Type B pancreatic cell (in vitro differentiated cells): Measurements from ENCODE around the gene C1orf35. TPM values are rescaled to one million over a fixed set of nuclear protein-coding genes. Genes with fewer than 3 reads are reported as not detected.

Experiments used
- DNase-seq: peaks from one replicate; pipeline ENCODE4 v3.0.0; 2021; ENCODE audit warnings: mixed read lengths; ENCODE audit not compliant: unreplicated experiment; ENCODE audit errors: extremely low spot score
- H3K27ac Mint-ChIP-seq: 2 replicates; pipeline ENCODE4 v1.8.0; 2021; ENCODE audit warnings: mild to moderate bottlenecking, mixed read lengths
- H3K27me3 Mint-ChIP-seq: 2 replicates; pipeline ENCODE4 v1.8.0; 2021; ENCODE audit warnings: mixed read lengths
- H3K36me3 Mint-ChIP-seq: 2 replicates; pipeline ENCODE4 v1.8.0; 2021; ENCODE audit warnings: mixed read lengths
- H3K4me1 Mint-ChIP-seq: one replicate; pipeline ENCODE4 v1.8.0; 2021; ENCODE audit warnings: mixed read lengths; ENCODE audit not compliant: unreplicated experiment
- H3K4me3 Mint-ChIP-seq: 2 replicates; pipeline ENCODE4 v1.8.0; 2021; ENCODE audit warnings: mild to moderate bottlenecking, mixed read lengths
- H3K9me3 Mint-ChIP-seq: 2 replicates; pipeline ENCODE4 v1.8.0; 2021; ENCODE audit warnings: mixed read lengths
- total RNA-seq: library from RNA; stranded (reverse); gene quantifications from 2 replicates; pipeline ENCODE4 v1.2.1, GENCODE V29; 2021; ENCODE audit warnings: low replicate concordance
- TF ChIP-seq, protein P1 (sequence below): fragments of 200-600 bp; sonication (generic); conservative IDR thresholded peaks from 2 replicates; pipeline ENCODE4 v1.5.0; 2021; ENCODE audit warnings: antibody characterized with exemption, mild to moderate bottlenecking

The C1orf35 gene
- total RNA-seq, 1 donor from 2014 or later: 23.3 TPM

DNA sequence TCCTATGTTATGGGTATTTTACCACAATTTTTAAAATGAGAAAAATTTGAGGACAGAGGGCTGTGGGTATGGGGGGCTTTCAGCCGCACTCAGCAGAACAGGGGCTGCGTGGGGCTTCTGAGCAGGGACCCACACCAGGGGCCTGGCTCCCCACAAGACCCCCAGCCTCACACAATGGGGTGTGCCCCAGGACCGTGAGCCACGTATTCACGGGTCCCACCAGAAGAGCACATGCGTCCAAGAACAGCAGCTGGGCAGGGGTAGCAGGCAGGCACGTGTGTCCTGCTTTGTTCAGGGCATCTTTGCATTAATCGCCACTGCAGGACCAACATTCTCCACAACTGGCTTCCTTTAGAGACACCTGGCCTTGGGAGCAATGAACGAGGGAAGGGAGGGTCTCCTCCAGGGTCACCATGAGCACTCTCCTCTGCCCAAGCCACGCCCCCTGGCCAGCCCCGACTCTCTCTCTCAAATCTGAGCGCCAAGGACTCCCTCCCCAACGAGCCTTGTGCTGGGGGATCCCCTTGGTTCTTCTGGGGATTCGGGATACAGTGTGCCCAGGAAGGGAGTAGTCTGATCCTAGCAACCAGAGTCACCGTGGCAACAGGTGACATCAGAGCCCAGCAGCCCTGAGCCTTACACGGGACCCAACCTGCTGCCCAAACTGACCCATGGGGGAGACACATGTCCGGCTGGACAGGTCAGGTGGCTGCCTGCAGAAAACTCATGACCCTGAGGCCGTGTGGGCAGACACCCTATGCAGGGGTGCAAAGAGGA, 28.0 kb downstream of the C1orf35 start:
- H3K4me1 Mint-ChIP-seq: peaks cover 5% of the 10 kb centered on the region
- DNase-seq: no peak
- H3K27ac Mint-ChIP-seq: no peak overlapping the region
- TF ChIP-seq, protein P1, sequence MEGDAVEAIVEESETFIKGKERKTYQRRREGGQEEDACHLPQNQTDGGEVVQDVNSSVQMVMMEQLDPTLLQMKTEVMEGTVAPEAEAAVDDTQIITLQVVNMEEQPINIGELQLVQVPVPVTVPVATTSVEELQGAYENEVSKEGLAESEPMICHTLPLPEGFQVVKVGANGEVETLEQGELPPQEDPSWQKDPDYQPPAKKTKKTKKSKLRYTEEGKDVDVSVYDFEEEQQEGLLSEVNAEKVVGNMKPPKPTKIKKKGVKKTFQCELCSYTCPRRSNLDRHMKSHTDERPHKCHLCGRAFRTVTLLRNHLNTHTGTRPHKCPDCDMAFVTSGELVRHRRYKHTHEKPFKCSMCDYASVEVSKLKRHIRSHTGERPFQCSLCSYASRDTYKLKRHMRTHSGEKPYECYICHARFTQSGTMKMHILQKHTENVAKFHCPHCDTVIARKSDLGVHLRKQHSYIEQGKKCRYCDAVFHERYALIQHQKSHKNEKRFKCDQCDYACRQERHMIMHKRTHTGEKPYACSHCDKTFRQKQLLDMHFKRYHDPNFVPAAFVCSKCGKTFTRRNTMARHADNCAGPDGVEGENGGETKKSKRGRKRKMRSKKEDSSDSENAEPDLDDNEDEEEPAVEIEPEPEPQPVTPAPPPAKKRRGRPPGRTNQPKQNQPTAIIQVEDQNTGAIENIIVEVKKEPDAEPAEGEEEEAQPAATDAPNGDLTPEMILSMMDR: no peak
- H3K27me3 Mint-ChIP-seq: peaks cover 24% of the 10 kb centered on the region
- no peaks in the 10 kb centered on the region for H3K36me3 Mint-ChIP-seq
- no peaks in the 10 kb centered on the region for H3K9me3 Mint-ChIP-seq
- no peak overlapping the region for H3K4me3 Mint-ChIP-seq

GRCh38 chr1:228073857-228074545, 29.1 kb downstream of the C1orf35 start:
- TF ChIP-seq, protein P1: no peak
- Mint-ChIP-seq H3K27ac (peak overlapping the region; percentile 35), H3K9me3 (no peaks in the 10 kb centered on the region), H3K4me1 (peaks cover 5% of the 10 kb centered on the region), H3K4me3 (no peak overlapping the region), H3K36me3 (no peaks in the 10 kb centered on the region), H3K27me3 (peaks cover 24% of the 10 kb centered on the region)
- no peak for DNase-seq

GRCh38 chr1:228073061-228073856, 29.9 kb downstream of the C1orf35 start:
- peaks cover 5% of the 10 kb centered on the region for H3K4me1 Mint-ChIP-seq
- no peak for DNase-seq
- no peak overlapping the region for H3K4me3 Mint-ChIP-seq
- H3K27ac Mint-ChIP-seq: no peak overlapping the region
- TF ChIP-seq, protein P1: no peak
- no peaks in the 10 kb centered on the region for H3K36me3 Mint-ChIP-seq
- H3K9me3 Mint-ChIP-seq: no peaks in the 10 kb centered on the region
- H3K27me3 Mint-ChIP-seq: peaks cover 27% of the 10 kb centered on the region

GRCh38 chr1:228072658-228073043, 30.5 kb downstream of the C1orf35 start:
- no peaks in the 10 kb centered on the region for H3K36me3 Mint-ChIP-seq
- H3K27me3 Mint-ChIP-seq: peaks cover 30% of the 10 kb centered on the region
- TF ChIP-seq, protein P1: no peak
- H3K27ac Mint-ChIP-seq: no peak overlapping the region
- DNase-seq: no peak
- H3K4me1 Mint-ChIP-seq: peaks cover 5% of the 10 kb centered on the region
- H3K4me3 Mint-ChIP-seq: no peak overlapping the region
- H3K9me3 Mint-ChIP-seq: no peaks in the 10 kb centered on the region

- TF ChIP-seq, protein P1: no peak
- peaks cover 5% of the 10 kb centered on the region for H3K4me1 Mint-ChIP-seq
- H3K9me3 Mint-ChIP-seq: no peaks in the 10 kb centered on the region
- peaks cover 32% of the 10 kb centered on the region for H3K27me3 Mint-ChIP-seq
- no peak overlapping the region for H3K27ac Mint-ChIP-seq
- no peak overlapping the region for H3K4me3 Mint-ChIP-seq
- DNase-seq: no peak
- H3K36me3 Mint-ChIP-seq: no peaks in the 10 kb centered on the region
Measured at GRCh38 chr1:228071839-228072657, 31.1 kb downstream of the C1orf35 start.
